HG02642 (cell line): ENCODE results near the gene COQ9.
"Not testable (repeated sequence)": the region's sequence is repeated elsewhere in the genome, so short reads cannot be mapped to it uniquely, and the experiment has no call there.

ENCODE experiments used
- ATAC-seq: cut with Tn5 transposase; IDR thresholded peaks from one replicate; pipeline ENCODE4 v1.9.1; 2021; ENCODE audit warnings: mild to moderate bottlenecking; ENCODE audit not compliant: unreplicated experiment, poor library complexity

The COQ9 gene

GRCh38 chr16:57447186-57447962 is at the start of gene COQ9, which contains the start of gene CIAPIN1:
TSS of gene COQ9 (plus strand) at chr16:57447479. CDS start at chr16:57447506, 27 bp downstream.
TSS of gene CIAPIN1 (minus strand) at chr16:57447385. CDS start at chr16:57440928, 6,457 bp downstream.
- peak; percentile 98 for ATAC-seq

GRCh38 chr16:57397493-57397892 is 49.8 kb upstream of the COQ9 start:
- not testable (repeated sequence) for ATAC-seq

- ATAC-seq: no peak
Observed at GRCh38 chr16:57401943-57402640, 45.2 kb upstream of the COQ9 start.

- no peak for ATAC-seq
Observed at GRCh38 chr16:57403965-57404817, 43.1 kb upstream of the COQ9 start, which contains the start of gene CCL17. TSS of gene CCL17 (plus strand) at chr16:57404767. CDS start at chr16:57413933, 9,166 bp downstream.

GRCh38 chr16:57405097-57405496 is 42.2 kb upstream of the COQ9 start:
- no peak for ATAC-seq

- ATAC-seq: no peak
Observed at GRCh38 chr16:57406881-57407280, 40.4 kb upstream of the COQ9 start.

- ATAC-seq: no peak
Observed at GRCh38 chr16:57407521-57408353, 39.5 kb upstream of the COQ9 start.

- ATAC-seq: no peak
Observed at GRCh38 chr16:57409065-57409464, 38.2 kb upstream of the COQ9 start.

GRCh38 chr16:57409870-57410587 is 37.2 kb upstream of the COQ9 start:
- no peak for ATAC-seq

- no peak for ATAC-seq
Observed at GRCh38 chr16:57411362-57411976, 35.8 kb upstream of the COQ9 start.

GRCh38 chr16:57412584-57412983 is 34.7 kb upstream of the COQ9 start:
- ATAC-seq: no peak

- peak; percentile 53 for ATAC-seq
Observed at GRCh38 chr16:57413301-57413730, 34.0 kb upstream of the COQ9 start.

- no peak for ATAC-seq
Observed at GRCh38 chr16:57413733-57414132, 33.5 kb upstream of the COQ9 start.

GRCh38 chr16:57416084-57416483 is 31.2 kb upstream of the COQ9 start:
- ATAC-seq: no peak

GRCh38 chr16:57419506-57419905 is 27.8 kb upstream of the COQ9 start:
- ATAC-seq: no peak

GRCh38 chr16:57422026-57422944 is 25.0 kb upstream of the COQ9 start:
- no peak for ATAC-seq

- no peak for ATAC-seq
Observed at GRCh38 chr16:57423152-57423551, 24.1 kb upstream of the COQ9 start.

GRCh38 chr16:57424583-57424982 is 22.7 kb upstream of the COQ9 start:
- no peak for ATAC-seq
